OCI-LY7 (cell line): ENCODE results near the gene FBLN2. TPM values are rescaled to one million over a fixed set of nuclear protein-coding genes. Genes with fewer than 3 reads are reported as not detected.

ENCODE experiments used
- BruUV-seq: library from RNA; stranded (reverse); fragments of 400-500 nt; replicated peaks from 2 replicates; lab custom pipeline; 2021; lab: Mats Ljungman, UMichigan
- CTCF ChIA-PET: fragments of 300-600 bp; sonication (Branson Sonifier 250); formaldehyde crosslinking; loops from one replicate; lab custom pipeline; 2022; ENCODE audit warnings: antibody characterized with exemption; ENCODE audit not compliant: unreplicated experiment; lab: Charles Lee
- POLR2A ChIA-PET: fragments of 300-600 bp; sonication (Branson Sonifier 250); formaldehyde crosslinking; loops from one replicate; lab custom pipeline; 2022; ENCODE audit warnings: antibody characterized with exemption; lab: Charles Lee
- DNase-seq: peaks from one replicate; pipeline ENCODE4 v3.0.0-alpha.2; 2015; ENCODE audit warnings: low spot score
- H2AFZ ChIP-seq: fragments of 200-600 bp; sonication (generic), shearing (Covaris generic); 2 replicates; pipeline ENCODE4 v1.6.1; 2014; ENCODE audit warnings: mild to moderate bottlenecking, antibody characterized with exemption, low read length, moderate library complexity
- H3K27ac ChIP-seq: fragments of 200-600 bp; sonication (generic); 2 replicates; pipeline ENCODE4 v1.5.1; 2014; ENCODE audit warnings: mixed run types, low read depth, mild to moderate bottlenecking, moderate library complexity, low read length, inconsistent platforms; ENCODE audit not compliant: poor library complexity, severe bottlenecking
- H3K36me3 ChIP-seq: fragments of 200-600 bp; sonication (generic); 2 replicates; pipeline ENCODE4 v1.6.1; 2014; ENCODE audit warnings: mild to moderate bottlenecking, antibody characterized with exemption, low read length, moderate library complexity, mixed read lengths; ENCODE audit not compliant: insufficient read depth
- H3K4me1 ChIP-seq: fragments of 200-600 bp; sonication (generic); 2 replicates; pipeline ENCODE4 v1.5.1; 2014; ENCODE audit warnings: mild to moderate bottlenecking, low read length; ENCODE audit not compliant: insufficient read depth, poor library complexity, severe bottlenecking
- H3K4me2 ChIP-seq: fragments of 200-600 bp; sonication (generic); 2 replicates; pipeline ENCODE4 v1.6.1; 2014; ENCODE audit warnings: mild to moderate bottlenecking, low read length
- H3K4me3 ChIP-seq: fragments of 200-600 bp; sonication (generic); 2 replicates; pipeline ENCODE4 v1.5.1; 2014; ENCODE audit warnings: mild to moderate bottlenecking, low read depth, low read length; ENCODE audit not compliant: poor library complexity, severe bottlenecking
- H3K79me2 ChIP-seq: fragments of 200-600 bp; sonication (generic); 2 replicates; pipeline ENCODE4 v1.6.1; 2016; ENCODE audit warnings: low read depth, mild to moderate bottlenecking, low read length, moderate library complexity, mixed read lengths; ENCODE audit not compliant: insufficient read depth
- H3K9me2 ChIP-seq: fragments of 200-600 bp; sonication (generic); 2 replicates; pipeline ENCODE4 v1.6.1; 2016; ENCODE audit warnings: mild to moderate bottlenecking, low read length, mixed read lengths; ENCODE audit not compliant: insufficient read depth
- H3K9me3 ChIP-seq: fragments of 200-600 bp; sonication (generic); 2 replicates; pipeline ENCODE4 v1.6.1; 2014; ENCODE audit warnings: mild to moderate bottlenecking, mixed run types, low read length, mixed read lengths
- H4K20me1 ChIP-seq: fragments of 200-600 bp; sonication (generic); 2 replicates; pipeline ENCODE4 v1.6.1; 2014; ENCODE audit warnings: mild to moderate bottlenecking, antibody characterized with exemption, low read length, moderate library complexity, mixed read lengths; ENCODE audit not compliant: insufficient read depth
- CTCF ChIP-seq: fragments of 200-600 bp; sonication (generic); conservative IDR thresholded peaks from 2 replicates; pipeline ENCODE4 v1.5.1; 2014; ENCODE audit warnings: mild to moderate bottlenecking, antibody characterized with exemption, low read length, moderate library complexity, mixed read lengths
- EZH2phosphoT487 ChIP-seq: fragments of 200-600 bp; sonication (generic); IDR thresholded peaks from 2 replicates; pipeline ENCODE4 v1.6.1; 2018; ENCODE audit warnings: low read depth, borderline replicate concordance, mild to moderate bottlenecking, mixed run types, antibody characterized with exemption, low read length, moderate library complexity, mixed read lengths
- intact Hi-C: fragments of 100-400 bp; cut with micrococcal nuclease; formaldehyde crosslinking; loops from one replicate; pipeline ENCODE4 v1.10.0; 2022; ENCODE audit not compliant: unreplicated experiment
- total RNA-seq, 2 experiments: library from RNA; depleted of rRNA in 1 of 2; stranded (reverse); fragments of >200 nt in 1 of 2; shearing (Covaris generic) in 1 of 2; gene quantifications; 2 replicates each; pipeline ENCODE4 v1.2.3, GENCODE V29; 2014 to 2022

FBLN2 gene
- total RNA-seq, 2 experiments from 2014 or later, result not detected

DNA sequence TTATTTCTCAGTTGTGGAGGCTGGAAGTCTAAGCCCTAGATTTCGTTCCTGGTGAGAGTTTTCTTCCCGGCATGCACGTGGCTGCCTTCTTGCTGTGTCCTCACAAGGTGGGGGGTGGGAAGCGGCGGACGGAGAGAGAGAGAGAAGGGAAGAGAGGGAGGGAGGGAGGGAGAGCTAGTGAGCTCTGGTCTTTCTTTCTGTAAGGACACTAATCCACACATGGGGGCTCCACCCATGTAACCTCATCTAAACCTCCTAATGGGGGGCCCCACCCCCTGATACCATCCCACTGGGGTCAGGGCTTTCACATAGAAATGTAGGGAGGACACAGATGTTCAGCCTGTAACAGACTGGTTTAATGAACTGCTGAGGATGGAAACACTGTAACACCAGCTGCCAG lies 7.3 kb downstream of the FBLN2 start:
- no TSS peak for BruUV-seq
- Histone ChIP-seq H3K36me3 (no peaks in the 10 kb centered on the region), H3K79me2 (no peaks in the 10 kb centered on the region), H3K27ac (no peak overlapping the region), H3K9me3 (no peaks in the 10 kb centered on the region), H2AFZ (no peak overlapping the region), H3K4me1 (peaks cover 12% of the 10 kb centered on the region), H3K4me2 (no peak overlapping the region), H3K4me3 (no peak overlapping the region), H4K20me1 (no peaks in the 10 kb centered on the region), H3K9me2 (no peaks in the 10 kb centered on the region)
- ChIA-PET CTCF (no interaction called here), POLR2A (no interaction called here)
- no peak for DNase-seq
- intact Hi-C loops, result no loop called here
- TF ChIP-seq CTCF, result no peak
- TF ChIP-seq EZH2phosphoT487, result no peak

DNA sequence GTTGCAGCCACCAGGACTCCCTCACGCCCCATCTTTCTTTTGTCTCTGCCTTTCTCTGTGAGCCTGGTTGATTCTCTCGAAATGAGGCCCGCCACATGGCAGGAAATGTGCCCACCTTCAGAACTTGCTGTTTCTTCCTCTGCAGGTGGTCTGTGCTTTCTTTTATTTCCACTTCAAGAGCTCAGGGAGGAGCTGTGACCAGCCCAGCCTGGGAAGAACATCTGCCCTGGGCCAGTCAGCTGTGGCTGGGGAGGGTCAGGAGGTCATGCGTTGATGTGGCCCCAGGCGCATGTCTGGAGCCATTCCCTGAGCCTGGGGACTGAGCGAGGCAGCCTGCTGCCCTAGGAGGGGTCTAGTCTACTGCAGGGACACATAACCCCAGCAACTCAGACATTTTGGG lies 8.0 kb downstream of the FBLN2 start:
- DNase-seq, result peak; percentile 56
- Histone ChIP-seq H3K36me3 (no peaks in the 10 kb centered on the region), H3K4me1 (peaks cover 12% of the 10 kb centered on the region), H3K4me2 (peak overlapping the region; percentile 11; the same call in 1 of the 2 replicates), H4K20me1 (no peaks in the 10 kb centered on the region), H3K9me2 (no peaks in the 10 kb centered on the region), H3K4me3 (no peak overlapping the region), H2AFZ (peak overlapping the region; percentile 1; the same call in 1 of the 2 replicates), H3K79me2 (no peaks in the 10 kb centered on the region), H3K27ac (no peak overlapping the region), H3K9me3 (no peaks in the 10 kb centered on the region)
- TF ChIP-seq CTCF, result no peak
- TF ChIP-seq EZH2phosphoT487, result no peak
- POLR2A ChIA-PET, result no interaction called here
- no TSS peak for BruUV-seq
- CTCF ChIA-PET, result no interaction called here
- intact Hi-C loops, result no loop called here

DNA sequence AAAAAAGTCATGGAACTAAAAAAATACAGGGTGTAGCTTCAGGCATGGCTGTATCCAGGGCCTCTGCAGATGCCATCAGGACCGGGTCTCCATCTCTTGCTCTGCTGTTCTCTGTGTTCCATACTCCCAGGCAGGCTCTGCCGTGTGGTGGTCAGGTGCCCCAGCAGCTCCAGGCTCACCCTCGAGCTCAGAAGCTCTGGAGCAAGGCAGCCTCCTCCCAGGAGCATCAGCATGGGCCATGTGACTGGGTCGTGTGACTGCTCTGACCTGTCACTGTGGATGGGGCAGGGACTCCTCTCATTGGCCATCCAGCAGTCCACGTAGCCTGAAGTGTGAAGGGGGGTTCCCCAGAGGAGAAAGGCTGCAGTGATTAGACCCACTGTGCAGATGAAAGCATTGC lies 8.5 kb downstream of the FBLN2 start:
- ChIA-PET POLR2A (no interaction called here), CTCF (no interaction called here)
- Histone ChIP-seq H3K4me1 (peaks cover 12% of the 10 kb centered on the region), H3K79me2 (no peaks in the 10 kb centered on the region), H3K27ac (no peak overlapping the region), H4K20me1 (no peaks in the 10 kb centered on the region), H2AFZ (no peak overlapping the region), H3K9me3 (no peaks in the 10 kb centered on the region), H3K4me2 (no peak overlapping the region), H3K4me3 (no peak overlapping the region), H3K36me3 (no peaks in the 10 kb centered on the region), H3K9me2 (no peaks in the 10 kb centered on the region)
- no peak for DNase-seq
- intact Hi-C loops, result no loop called here
- BruUV-seq, result no TSS peak
- TF ChIP-seq EZH2phosphoT487, result no peak
- no peak for TF ChIP-seq CTCF
